ENCODE measurements around the gene DDX49. TPM values are rescaled to one million over a fixed set of nuclear protein-coding genes. Genes with fewer than 3 reads are reported as not detected.

DDX49 gene
- total and polyA plus RNA-seq, 9 of the 15 experiments (the other 6 are each of a cell fraction or from before 2014, with no cell fraction given) = 1.1 to 113 (median 45.7) TPM

Other genes starting within 250 kb of the DDX49 start
Only the 7 nearest of the 10 such genes appear.
- gene COMP, start 128.4 kb upstream of the DDX49 start, total RNA-seq (2014; rRNA removed) = not detected in 2 replicates
- not detected in 2 replicates for gene COMP, start 128.4 kb upstream of the DDX49 start, total RNA-seq (2014; rRNA removed; fragmentation: Illumina TruSeq; extraction: Trizol)
- not detected in 2 replicates for gene COMP, start 128.4 kb upstream of the DDX49 start, total RNA-seq (2015; rRNA removed; fragmentation: Illumina TruSeq; extraction: Trizol)
- gene COMP, start 128.4 kb upstream of the DDX49 start, total RNA-seq (2021) = 0.07 TPM in 1 of 2 replicates, not detected in the other
- gene COMP, start 128.4 kb upstream of the DDX49 start, polyA plus RNA-seq (2011; rRNA removed) = not detected in 2 replicates
- gene COMP, start 128.4 kb upstream of the DDX49 start, polyA plus RNA-seq (2014; fragmentation: Illumina TruSeq; extraction: Trizol) = not detected in 2 replicates
- not detected for gene COMP, start 128.4 kb upstream of the DDX49 start, polyA plus RNA-seq (2014; fragmentation: Nextera tagmentation; extraction: Ambion mirVana)
- not detected in 2 replicates for gene COMP, start 128.4 kb upstream of the DDX49 start, polyA plus RNA-seq (2014; rRNA removed)
- 59.6 and 66.0 TPM in 2 replicates for gene UPF1, start 87.8 kb upstream of the DDX49 start, total RNA-seq (2014; rRNA removed)
- 24.6 and 27.9 TPM in 2 replicates for gene UPF1, start 87.8 kb upstream of the DDX49 start, total RNA-seq (2014; rRNA removed; fragmentation: Illumina TruSeq; extraction: Trizol)
- 27.8 and 31.1 TPM in 2 replicates for gene UPF1, start 87.8 kb upstream of the DDX49 start, total RNA-seq (2015; rRNA removed; fragmentation: Illumina TruSeq; extraction: Trizol)
- gene UPF1, start 87.8 kb upstream of the DDX49 start, total RNA-seq (2021) = 98.8 and 103 TPM in 2 replicates
- gene UPF1, start 87.8 kb upstream of the DDX49 start, polyA plus RNA-seq (2011; rRNA removed) = 21.5 and 44.9 TPM in 2 replicates
- 47.1 and 49.1 TPM in 2 replicates for gene UPF1, start 87.8 kb upstream of the DDX49 start, polyA plus RNA-seq (2014; fragmentation: Illumina TruSeq; extraction: Trizol)
- under 1 TPM; 0.34 to 0.71 TPM for gene UPF1, start 87.8 kb upstream of the DDX49 start, polyA plus RNA-seq (2014; fragmentation: Nextera tagmentation; extraction: Ambion mirVana)
- 36.5 and 40.7 TPM in 2 replicates for gene UPF1, start 87.8 kb upstream of the DDX49 start, polyA plus RNA-seq (2014; rRNA removed)
- 0.86 TPM in 2 replicates for gene CERS1, start 23.6 kb upstream of the DDX49 start, total RNA-seq (2014; rRNA removed)
- gene CERS1, start 23.6 kb upstream of the DDX49 start, total RNA-seq (2014; rRNA removed; fragmentation: Illumina TruSeq; extraction: Trizol) = 0.13 and 0.33 TPM in 2 replicates
- gene CERS1, start 23.6 kb upstream of the DDX49 start, total RNA-seq (2015; rRNA removed; fragmentation: Illumina TruSeq; extraction: Trizol) = 0.43 and 1.4 TPM in 2 replicates
- gene CERS1, start 23.6 kb upstream of the DDX49 start, total RNA-seq (2021) = 1.5 and 1.7 TPM in 2 replicates
- gene CERS1, start 23.6 kb upstream of the DDX49 start, polyA plus RNA-seq (2011; rRNA removed) = 1.5 and 3.8 TPM in 2 replicates
- gene CERS1, start 23.6 kb upstream of the DDX49 start, polyA plus RNA-seq (2014; fragmentation: Illumina TruSeq; extraction: Trizol) = 0.80 and 1.7 TPM in 2 replicates
- not detected for gene CERS1, start 23.6 kb upstream of the DDX49 start, polyA plus RNA-seq (2014; fragmentation: Nextera tagmentation; extraction: Ambion mirVana)
- 1.1 TPM in 2 replicates for gene CERS1, start 23.6 kb upstream of the DDX49 start, polyA plus RNA-seq (2014; rRNA removed)
- 239 and 305 TPM in 2 replicates for gene COPE, start 328 bp upstream of the DDX49 start, total RNA-seq (2014; rRNA removed)
- 19.2 and 33.2 TPM in 2 replicates for gene COPE, start 328 bp upstream of the DDX49 start, total RNA-seq (2014; rRNA removed; fragmentation: Illumina TruSeq; extraction: Trizol)
- 130 and 147 TPM in 2 replicates for gene COPE, start 328 bp upstream of the DDX49 start, total RNA-seq (2015; rRNA removed; fragmentation: Illumina TruSeq; extraction: Trizol)
- 273 and 289 TPM in 2 replicates for gene COPE, start 328 bp upstream of the DDX49 start, total RNA-seq (2021)
- 159 and 263 TPM in 2 replicates for gene COPE, start 328 bp upstream of the DDX49 start, polyA plus RNA-seq (2011; rRNA removed)
- 50.1 and 152 TPM in 2 replicates for gene COPE, start 328 bp upstream of the DDX49 start, polyA plus RNA-seq (2014; fragmentation: Illumina TruSeq; extraction: Trizol)
- 10 to 100 TPM in 1 of 2 experiments, 1 to 10 TPM in 1; 5.8 to 18.3 TPM for gene COPE, start 328 bp upstream of the DDX49 start, polyA plus RNA-seq (2014; fragmentation: Nextera tagmentation; extraction: Ambion mirVana)
- 230 and 233 TPM in 2 replicates for gene COPE, start 328 bp upstream of the DDX49 start, polyA plus RNA-seq (2014; rRNA removed)
- gene HOMER3, start 21.5 kb downstream of the DDX49 start, total RNA-seq (2014; rRNA removed) = 4.2 and 6.8 TPM in 2 replicates
- gene HOMER3, start 21.5 kb downstream of the DDX49 start, total RNA-seq (2014; rRNA removed; fragmentation: Illumina TruSeq; extraction: Trizol) = 1.2 and 1.3 TPM in 2 replicates
- 1.5 and 2.7 TPM in 2 replicates for gene HOMER3, start 21.5 kb downstream of the DDX49 start, total RNA-seq (2015; rRNA removed; fragmentation: Illumina TruSeq; extraction: Trizol)
- 3.4 and 4.1 TPM in 2 replicates for gene HOMER3, start 21.5 kb downstream of the DDX49 start, total RNA-seq (2021)
- 5.1 and 10.3 TPM in 2 replicates for gene HOMER3, start 21.5 kb downstream of the DDX49 start, polyA plus RNA-seq (2011; rRNA removed)
- 2.9 and 4.7 TPM in 2 replicates for gene HOMER3, start 21.5 kb downstream of the DDX49 start, polyA plus RNA-seq (2014; fragmentation: Illumina TruSeq; extraction: Trizol)
- not detected for gene HOMER3, start 21.5 kb downstream of the DDX49 start, polyA plus RNA-seq (2014; fragmentation: Nextera tagmentation; extraction: Ambion mirVana)
- 3.7 and 6.4 TPM in 2 replicates for gene HOMER3, start 21.5 kb downstream of the DDX49 start, polyA plus RNA-seq (2014; rRNA removed)
- gene SUGP2, start 113.8 kb downstream of the DDX49 start, total RNA-seq (2014; rRNA removed) = 50.6 and 61.7 TPM in 2 replicates
- gene SUGP2, start 113.8 kb downstream of the DDX49 start, total RNA-seq (2014; rRNA removed; fragmentation: Illumina TruSeq; extraction: Trizol) = 63.1 and 70.8 TPM in 2 replicates
- 60.5 and 61.8 TPM in 2 replicates for gene SUGP2, start 113.8 kb downstream of the DDX49 start, total RNA-seq (2015; rRNA removed; fragmentation: Illumina TruSeq; extraction: Trizol)
- 96.4 and 97.5 TPM in 2 replicates for gene SUGP2, start 113.8 kb downstream of the DDX49 start, total RNA-seq (2021)
- 101 and 135 TPM in 2 replicates for gene SUGP2, start 113.8 kb downstream of the DDX49 start, polyA plus RNA-seq (2011; rRNA removed)
- 82.8 and 89.9 TPM in 2 replicates for gene SUGP2, start 113.8 kb downstream of the DDX49 start, polyA plus RNA-seq (2014; fragmentation: Illumina TruSeq; extraction: Trizol)
- 10 to 100 TPM; 13.1 to 22.6 TPM for gene SUGP2, start 113.8 kb downstream of the DDX49 start, polyA plus RNA-seq (2014; fragmentation: Nextera tagmentation; extraction: Ambion mirVana)
- 93.0 and 120 TPM in 2 replicates for gene SUGP2, start 113.8 kb downstream of the DDX49 start, polyA plus RNA-seq (2014; rRNA removed)
- gene ARMC6, start 113.9 kb downstream of the DDX49 start, total RNA-seq (2014; rRNA removed) = 93.4 and 116 TPM in 2 replicates
- gene ARMC6, start 113.9 kb downstream of the DDX49 start, total RNA-seq (2014; rRNA removed; fragmentation: Illumina TruSeq; extraction: Trizol) = 25.9 and 40.9 TPM in 2 replicates
- gene ARMC6, start 113.9 kb downstream of the DDX49 start, total RNA-seq (2015; rRNA removed; fragmentation: Illumina TruSeq; extraction: Trizol) = 62.3 and 63.9 TPM in 2 replicates
- gene ARMC6, start 113.9 kb downstream of the DDX49 start, total RNA-seq (2021) = 69.2 and 73.4 TPM in 2 replicates
- 38.1 and 47.1 TPM in 2 replicates for gene ARMC6, start 113.9 kb downstream of the DDX49 start, polyA plus RNA-seq (2011; rRNA removed)
- gene ARMC6, start 113.9 kb downstream of the DDX49 start, polyA plus RNA-seq (2014; fragmentation: Illumina TruSeq; extraction: Trizol) = 63.6 and 75.5 TPM in 2 replicates
- gene ARMC6, start 113.9 kb downstream of the DDX49 start, polyA plus RNA-seq (2014; fragmentation: Nextera tagmentation; extraction: Ambion mirVana) = 1 to 10 TPM; 2.1 to 5.4 TPM
- 65.4 and 76.3 TPM in 2 replicates for gene ARMC6, start 113.9 kb downstream of the DDX49 start, polyA plus RNA-seq (2014; rRNA removed)

Measured in K562 (cell line).